ENCODE measurements around the gene TNFRSF8.

TNFRSF8 gene

GRCh38 chr1:12140016-12140415 is 76.9 kb downstream of the TNFRSF8 start:
- Histone ChIP-seq H4K20me1 (ENCODE audit: insufficient read depth, low read length) (no peaks in the 10 kb centered on the region), H3K4me2 (ENCODE audit: low read length) (no peak overlapping the region), H3K4me1 (ENCODE audit: insufficient read depth, low read length, severe bottlenecking) (peaks cover 8% of the 10 kb centered on the region), H2AFZ (ENCODE audit: low read length) (no peak overlapping the region), H3K79me2 (ENCODE audit: insufficient read depth, low read length) (no peaks in the 10 kb centered on the region), H3K27ac (ENCODE audit: low read depth, low read length, poor library complexity, severe bottlenecking) (no peak overlapping the region), H3K27me3 (ENCODE audit: insufficient read depth, low read length) (peaks cover 9% of the 10 kb centered on the region; the same call in 1 of the 2 replicates), H3K9ac (ENCODE audit: low read length) (no peak overlapping the region), H3K9me3 (ENCODE audit: low read length) (no peaks in the 10 kb centered on the region), H3K36me3 (ENCODE audit: insufficient read depth, low read length) (no peaks in the 10 kb centered on the region), H3F3A (ENCODE audit: insufficient read depth, low read length) (no peaks in the 10 kb centered on the region), H3K4me3 (ENCODE audit: low read depth, low read length, poor library complexity, severe bottlenecking) (no peak overlapping the region), H3K9me2 (ENCODE audit: low read depth, low read length) (no peaks in the 10 kb centered on the region)
- no peak for TF ChIP-seq EZH2 (IDR thresholded peaks at IDR 0.05; ENCODE audit: borderline replicate concordance, low read length)
- TF ChIP-seq CTCF (IDR thresholded peaks at IDR 0.05; ENCODE audit: low read length), result no peak

GRCh38 chr1:12140515-12141162 is 77.5 kb downstream of the TNFRSF8 start:
- no peak overlapping the region for H3K4me2 ChIP-seq (ENCODE audit: low read length)
- H4K20me1 ChIP-seq (ENCODE audit: insufficient read depth, low read length), result no peaks in the 10 kb centered on the region
- no peak overlapping the region for H3K9ac ChIP-seq (ENCODE audit: low read length)
- no peaks in the 10 kb centered on the region for H3K9me3 ChIP-seq (ENCODE audit: low read length)
- TF ChIP-seq CTCF (IDR thresholded peaks at IDR 0.05; ENCODE audit: low read length) (no peak), EZH2 (IDR thresholded peaks at IDR 0.05; ENCODE audit: borderline replicate concordance, low read length) (no peak)
- no peaks in the 10 kb centered on the region for H3K36me3 ChIP-seq (ENCODE audit: insufficient read depth, low read length)
- H3K27me3 ChIP-seq (ENCODE audit: insufficient read depth, low read length), result peaks cover 7% of the 10 kb centered on the region; the same call in 1 of the 2 replicates
- no peak overlapping the region for H3K27ac ChIP-seq (ENCODE audit: low read depth, low read length, poor library complexity, severe bottlenecking)
- no peak overlapping the region for H2AFZ ChIP-seq (ENCODE audit: low read length)
- H3K79me2 ChIP-seq (ENCODE audit: insufficient read depth, low read length), result no peaks in the 10 kb centered on the region
- no peaks in the 10 kb centered on the region for H3F3A ChIP-seq (ENCODE audit: insufficient read depth, low read length)
- H3K4me3 ChIP-seq (ENCODE audit: low read depth, low read length, poor library complexity, severe bottlenecking), result no peak overlapping the region
- H3K4me1 ChIP-seq (ENCODE audit: insufficient read depth, low read length, severe bottlenecking), result peaks cover 8% of the 10 kb centered on the region
- no peaks in the 10 kb centered on the region for H3K9me2 ChIP-seq (ENCODE audit: low read depth, low read length)

GRCh38 chr1:12141163-12141850 is 78.2 kb downstream of the TNFRSF8 start:
- Histone ChIP-seq H3K4me2 (ENCODE audit: low read length) (no peak overlapping the region), H3F3A (ENCODE audit: insufficient read depth, low read length) (no peaks in the 10 kb centered on the region), H3K36me3 (ENCODE audit: insufficient read depth, low read length) (no peaks in the 10 kb centered on the region), H3K27ac (ENCODE audit: low read depth, low read length, poor library complexity, severe bottlenecking) (no peak overlapping the region), H2AFZ (ENCODE audit: low read length) (no peak overlapping the region), H3K9me3 (ENCODE audit: low read length) (no peaks in the 10 kb centered on the region), H3K79me2 (ENCODE audit: insufficient read depth, low read length) (no peaks in the 10 kb centered on the region), H3K27me3 (ENCODE audit: insufficient read depth, low read length) (peaks cover 4% of the 10 kb centered on the region; the same call in 1 of the 2 replicates), H3K4me3 (ENCODE audit: low read depth, low read length, poor library complexity, severe bottlenecking) (no peak overlapping the region), H3K4me1 (ENCODE audit: insufficient read depth, low read length, severe bottlenecking) (peaks cover 8% of the 10 kb centered on the region), H4K20me1 (ENCODE audit: insufficient read depth, low read length) (no peaks in the 10 kb centered on the region), H3K9ac (ENCODE audit: low read length) (no peak overlapping the region), H3K9me2 (ENCODE audit: low read depth, low read length) (no peaks in the 10 kb centered on the region)
- TF ChIP-seq EZH2 (IDR thresholded peaks at IDR 0.05; ENCODE audit: borderline replicate concordance, low read length) (no peak), CTCF (IDR thresholded peaks at IDR 0.05; ENCODE audit: low read length) (no peak)
